Measurements from ENCODE around the gene RNASEL.

The RNASEL gene

GRCh38 chr1:182617734-182618351 is 28.8 kb upstream of the RNASEL start:
- 0 out of 2 replicates have a peak overlapping the region, but pooled peaks have one; percentile 7 for H3K27ac ChIP-seq
- no peak for TF ChIP-seq CTCF (conservative IDR thresholded peaks at IDR 0.05)
- TF ChIP-seq ZFX (IDR thresholded peaks at IDR 0.05), result no peak

- H3K27ac ChIP-seq, result peak overlapping the region; percentile 53
Measured at GRCh38 chr1:182617014-182617429, 28.0 kb upstream of the RNASEL start.

GRCh38 chr1:182616130-182617013 is 27.3 kb upstream of the RNASEL start:
- peak overlapping the region; percentile 53 for H3K27ac ChIP-seq

More at GRCh38 chr1:182617014-182617429, 28.0 kb upstream of the RNASEL start:
- no peak for TF ChIP-seq ZFX (IDR thresholded peaks at IDR 0.05)
- no peak for TF ChIP-seq CTCF (conservative IDR thresholded peaks at IDR 0.05)

GRCh38 chr1:182615468-182616129 is 26.5 kb upstream of the RNASEL start:
- peak overlapping the region; percentile 53 for H3K27ac ChIP-seq
- TF ChIP-seq ZFX (IDR thresholded peaks at IDR 0.05) (no peak), CTCF (conservative IDR thresholded peaks at IDR 0.05) (no peak)

More at GRCh38 chr1:182616130-182617013, 27.3 kb upstream of the RNASEL start:
- TF ChIP-seq ZFX (IDR thresholded peaks at IDR 0.05), result no peak
- TF ChIP-seq CTCF (conservative IDR thresholded peaks at IDR 0.05), result no peak

- TF ChIP-seq ZFX (IDR thresholded peaks at IDR 0.05) (no peak), CTCF (conservative IDR thresholded peaks at IDR 0.05) (no peak)
- no peak overlapping the region for H3K27ac ChIP-seq
Measured at GRCh38 chr1:182614796-182615454, 25.9 kb upstream of the RNASEL start.

GRCh38 chr1:182611787-182612186 is 22.7 kb upstream of the RNASEL start:
- no peak overlapping the region for H3K27ac ChIP-seq
- no peak for TF ChIP-seq ZFX (IDR thresholded peaks at IDR 0.05)
- no peak for TF ChIP-seq CTCF (conservative IDR thresholded peaks at IDR 0.05)

Measured in C4-2B (cell line).